ENCODE results near the gene SLC46A2. TPM values are rescaled to one million over a fixed set of nuclear protein-coding genes. Genes with fewer than 3 reads are reported as not detected.

SLC46A2 gene
- total RNA-seq, 1 donor = not detected

DNA sequence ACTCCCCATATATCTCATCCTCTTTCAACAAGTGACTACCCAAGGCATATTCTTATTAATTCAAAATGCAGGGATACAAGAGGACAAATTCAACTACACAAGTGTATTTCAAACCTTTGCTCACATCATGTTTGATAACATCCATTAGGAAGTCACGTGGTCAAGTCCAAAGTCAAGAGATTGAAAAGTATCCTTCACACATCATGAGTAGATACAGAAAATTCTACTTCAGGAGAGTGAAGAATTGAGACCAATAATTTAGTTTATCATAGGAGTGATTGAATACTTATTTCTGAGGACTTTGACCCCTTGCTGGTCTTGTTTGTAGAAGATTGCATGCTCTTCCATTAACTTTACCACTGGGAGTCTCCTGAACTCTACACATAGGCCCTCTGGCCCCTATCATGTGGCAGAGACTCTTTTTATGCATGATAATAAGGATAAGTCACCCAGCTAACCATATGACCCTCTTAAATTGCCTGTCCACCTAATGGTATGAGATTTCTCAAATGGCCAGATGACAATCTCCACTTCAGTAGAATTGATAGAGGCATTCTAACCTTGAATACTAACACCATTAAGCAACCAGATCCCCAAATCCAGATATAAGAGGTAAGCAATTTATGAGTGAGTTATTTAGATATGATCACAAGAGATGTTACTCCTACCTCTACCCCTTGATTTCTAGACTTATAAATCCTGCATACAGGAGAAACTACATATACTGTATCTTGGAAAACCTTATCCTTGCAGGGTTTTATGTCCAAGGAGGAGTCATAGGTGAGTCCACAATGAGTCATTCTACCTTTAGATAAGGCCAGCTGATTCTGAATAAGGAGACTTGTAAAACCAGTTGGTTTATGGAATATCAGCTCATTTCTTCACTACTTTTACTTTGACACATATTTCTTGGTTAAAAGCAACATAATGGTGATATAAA, 26.6 kb upstream of the SLC46A2 start:
- TF ChIP-seq, protein P1, sequence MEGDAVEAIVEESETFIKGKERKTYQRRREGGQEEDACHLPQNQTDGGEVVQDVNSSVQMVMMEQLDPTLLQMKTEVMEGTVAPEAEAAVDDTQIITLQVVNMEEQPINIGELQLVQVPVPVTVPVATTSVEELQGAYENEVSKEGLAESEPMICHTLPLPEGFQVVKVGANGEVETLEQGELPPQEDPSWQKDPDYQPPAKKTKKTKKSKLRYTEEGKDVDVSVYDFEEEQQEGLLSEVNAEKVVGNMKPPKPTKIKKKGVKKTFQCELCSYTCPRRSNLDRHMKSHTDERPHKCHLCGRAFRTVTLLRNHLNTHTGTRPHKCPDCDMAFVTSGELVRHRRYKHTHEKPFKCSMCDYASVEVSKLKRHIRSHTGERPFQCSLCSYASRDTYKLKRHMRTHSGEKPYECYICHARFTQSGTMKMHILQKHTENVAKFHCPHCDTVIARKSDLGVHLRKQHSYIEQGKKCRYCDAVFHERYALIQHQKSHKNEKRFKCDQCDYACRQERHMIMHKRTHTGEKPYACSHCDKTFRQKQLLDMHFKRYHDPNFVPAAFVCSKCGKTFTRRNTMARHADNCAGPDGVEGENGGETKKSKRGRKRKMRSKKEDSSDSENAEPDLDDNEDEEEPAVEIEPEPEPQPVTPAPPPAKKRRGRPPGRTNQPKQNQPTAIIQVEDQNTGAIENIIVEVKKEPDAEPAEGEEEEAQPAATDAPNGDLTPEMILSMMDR (IDR thresholded peaks at IDR 0.05; ENCODE audit: insufficient read depth, low read depth, low read length) = no peak
- no peak overlapping the region for H3K4me3 ChIP-seq (ENCODE audit: low read depth, low read length)
- no peak for DNase-seq (ENCODE audit: low read depth)

DNA sequence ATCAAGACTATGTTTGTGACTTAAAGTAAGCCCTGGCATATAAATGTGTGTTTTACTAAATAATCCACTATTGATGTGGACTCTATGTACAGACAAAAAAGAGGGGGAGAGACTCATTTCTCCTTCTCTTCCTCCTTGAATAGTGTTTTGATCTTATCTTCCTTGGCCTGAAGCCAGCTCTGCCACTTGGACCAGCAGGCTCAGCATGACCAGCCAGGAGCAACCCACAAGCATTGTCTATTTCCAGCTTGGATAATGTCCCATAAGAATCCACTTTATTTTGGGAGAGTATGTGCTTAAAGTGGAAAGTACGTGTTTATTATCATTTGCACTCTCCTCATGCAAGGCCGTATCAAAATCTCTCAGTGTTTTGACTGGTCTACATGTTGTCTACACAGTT, 23.8 kb upstream of the SLC46A2 start:
- H3K4me3 ChIP-seq (ENCODE audit: low read depth, low read length) = no peak overlapping the region
- DNase-seq (ENCODE audit: low read depth) = no peak
- TF ChIP-seq, protein P1 (IDR thresholded peaks at IDR 0.05; ENCODE audit: insufficient read depth, low read depth, low read length) = no peak

DNA sequence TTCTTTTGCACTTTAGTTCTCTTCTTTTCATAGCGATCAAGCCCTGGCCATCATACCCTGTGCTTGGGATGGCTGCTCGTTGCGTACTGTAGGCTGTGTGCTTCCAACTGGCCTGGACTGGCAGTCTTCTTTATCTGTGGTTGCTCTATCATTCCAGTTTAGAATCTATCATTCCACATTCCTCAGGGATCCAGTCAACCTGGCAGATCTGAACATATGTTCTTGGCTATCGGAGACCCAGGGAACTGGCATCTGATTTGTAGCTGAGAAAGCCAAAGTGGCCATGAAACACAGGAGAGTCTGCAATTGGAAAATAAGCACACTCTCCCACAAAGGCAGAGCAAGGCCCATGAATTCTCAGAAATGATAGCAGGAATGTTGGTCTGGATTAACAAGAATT, 22.6 kb upstream of the SLC46A2 start:
- H3K4me3 ChIP-seq (ENCODE audit: low read depth, low read length) = no peak overlapping the region
- no peak for DNase-seq (ENCODE audit: low read depth)
- TF ChIP-seq, protein P1 (IDR thresholded peaks at IDR 0.05; ENCODE audit: insufficient read depth, low read depth, low read length) = no peak

DNA sequence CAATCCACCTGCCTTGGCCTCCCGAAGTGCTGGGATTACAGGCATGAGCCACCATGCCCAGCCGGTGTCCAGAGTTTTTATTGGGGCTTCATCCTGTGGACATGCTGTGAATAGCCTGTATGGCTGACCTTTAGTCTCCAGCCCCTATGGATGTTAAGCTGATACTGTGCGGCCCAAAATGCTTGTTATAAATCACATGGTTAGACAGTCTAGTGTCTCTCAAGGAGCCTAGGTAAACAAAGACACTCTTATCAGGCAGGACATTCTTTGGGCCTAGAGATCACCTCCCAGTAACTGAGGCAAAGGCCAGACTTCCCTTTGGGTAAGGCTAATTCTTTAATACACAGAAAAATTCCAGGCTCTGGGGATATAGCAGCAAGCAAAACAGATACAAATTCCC, 22.0 kb upstream of the SLC46A2 start:
- H3K4me3 ChIP-seq (ENCODE audit: low read depth, low read length) = no peak overlapping the region
- DNase-seq (ENCODE audit: low read depth) = no peak
- TF ChIP-seq, protein P1 (IDR thresholded peaks at IDR 0.05; ENCODE audit: insufficient read depth, low read depth, low read length) = no peak

DNA sequence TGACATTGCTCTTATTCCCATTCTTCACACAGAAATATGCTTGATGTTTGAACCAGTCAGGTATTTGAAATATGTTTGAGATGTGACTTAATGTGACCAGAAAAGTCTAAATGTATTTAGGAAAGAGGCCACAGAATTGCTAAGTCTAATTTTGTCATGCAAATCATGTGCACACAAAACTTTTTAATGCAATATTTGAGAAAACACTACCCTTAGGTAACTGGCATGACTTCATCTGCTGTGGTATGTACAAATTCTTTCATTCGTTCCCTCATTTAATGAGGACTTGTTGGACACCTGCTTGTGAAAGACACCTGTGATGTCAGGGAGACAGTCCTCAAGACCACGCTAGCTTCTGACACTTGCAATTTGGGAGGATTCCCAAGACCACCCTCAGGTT, 21.1 kb upstream of the SLC46A2 start:
- no peak overlapping the region for H3K4me3 ChIP-seq (ENCODE audit: low read depth, low read length)
- no peak for DNase-seq (ENCODE audit: low read depth)
- TF ChIP-seq, protein P1 (IDR thresholded peaks at IDR 0.05; ENCODE audit: insufficient read depth, low read depth, low read length) = no peak

DNA sequence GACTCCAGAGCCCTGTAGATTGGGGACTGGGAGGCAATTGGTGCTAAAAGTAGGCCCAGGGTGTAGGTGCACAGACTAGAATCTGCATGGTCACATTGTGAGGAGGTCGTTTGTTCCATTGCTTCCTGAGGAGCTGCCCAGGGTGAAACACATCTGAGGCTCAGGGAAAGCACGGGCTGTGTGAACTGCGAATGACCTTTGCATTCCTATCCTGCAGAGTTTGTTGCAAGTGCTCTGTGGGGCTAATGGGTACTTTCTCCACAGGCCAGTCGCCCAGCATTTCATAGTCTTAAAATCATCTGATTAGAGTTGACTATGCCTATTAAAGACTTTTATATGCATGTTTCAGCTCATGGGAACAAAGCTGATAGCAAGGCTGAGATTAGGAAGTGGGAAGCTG, 14.4 kb upstream of the SLC46A2 start:
- H3K4me3 ChIP-seq (ENCODE audit: low read depth, low read length) = no peak overlapping the region
- TF ChIP-seq, protein P1 (IDR thresholded peaks at IDR 0.05; ENCODE audit: insufficient read depth, low read depth, low read length) = no peak
- DNase-seq (ENCODE audit: low read depth) = no peak
